GM19193 (cell line): ENCODE data around the gene HSD11B2.

Experiments
- POLR2A ChIP-seq: IDR thresholded peaks from 4 replicates; pipeline ENCODE4 v1.6.1; 2011; ENCODE audit not compliant: insufficient read depth, insufficient read length; ENCODE audit errors: extremely low read depth

The HSD11B2 gene

GRCh38 chr16:67430977-67431774 lies at the start of gene HSD11B2:
HSD11B2 (plus strand) TSS chr16:67431121; CDS start chr16:67431249, 128 bp downstream.
- no peak for TF ChIP-seq POLR2A

DNA sequence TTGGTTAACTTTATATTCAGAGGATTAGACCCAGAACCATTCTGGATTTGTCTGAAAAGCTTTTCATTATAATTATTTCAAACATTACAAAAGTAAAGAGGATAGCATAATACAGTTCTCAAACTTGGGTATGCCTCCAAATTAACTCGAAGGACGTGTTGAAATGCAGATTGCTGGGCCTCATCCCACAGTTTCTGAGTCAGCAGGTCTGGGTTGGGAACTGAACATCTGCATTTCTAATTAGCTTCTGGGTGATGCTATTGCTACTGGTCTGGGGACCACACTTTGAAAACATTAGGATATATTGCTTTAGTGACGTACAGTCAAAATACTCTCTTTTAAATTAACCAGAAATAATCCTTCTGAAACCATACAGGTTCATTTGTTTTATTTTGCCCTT lies 47.6 kb upstream of the HSD11B2 start:
- no peak for TF ChIP-seq POLR2A

DNA sequence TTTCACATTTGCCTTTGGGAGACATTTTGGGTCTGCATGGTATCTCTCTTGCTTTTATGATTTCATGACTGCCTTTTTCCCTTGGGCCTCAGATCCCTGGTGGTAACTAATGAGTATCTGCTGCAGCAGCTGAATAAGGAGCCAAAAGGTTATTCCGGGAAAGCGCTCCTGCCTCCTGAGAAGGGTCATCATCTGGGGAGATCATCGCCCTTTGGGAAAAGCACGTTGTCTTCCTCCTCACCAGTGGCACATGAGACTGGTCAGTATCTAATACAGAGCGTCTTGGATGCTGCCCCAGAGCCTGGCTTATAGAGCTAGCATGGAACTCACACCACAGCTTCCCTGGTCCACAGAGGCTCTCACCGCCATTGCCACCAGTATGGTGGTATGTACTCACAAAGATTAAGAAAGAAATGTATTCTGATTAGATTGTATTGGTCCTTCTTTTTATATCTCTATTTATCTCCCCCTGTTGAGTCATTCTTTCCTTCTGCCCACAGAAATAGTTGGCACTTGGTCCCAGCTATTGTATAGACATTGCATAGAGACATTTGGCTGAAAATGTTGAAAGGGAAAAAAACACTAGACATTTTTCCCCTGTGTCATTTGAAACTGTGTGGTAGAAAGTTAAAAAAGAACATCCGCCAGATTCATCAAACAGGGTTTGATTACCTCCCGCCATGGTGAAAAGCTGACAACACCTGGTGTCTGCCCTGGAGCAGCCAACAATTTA lies 46.0 kb upstream of the HSD11B2 start:
- TF ChIP-seq POLR2A, result no peak

GRCh38 chr16:67386861-67387455 lies 44.0 kb upstream of the HSD11B2 start:
- no peak for TF ChIP-seq POLR2A

- no peak for TF ChIP-seq POLR2A
Observed at GRCh38 chr16:67387479-67388079, 43.3 kb upstream of the HSD11B2 start.

GRCh38 chr16:67388191-67388590 lies 42.7 kb upstream of the HSD11B2 start:
- no peak for TF ChIP-seq POLR2A

- no peak for TF ChIP-seq POLR2A
Observed at GRCh38 chr16:67388591-67388990, 42.3 kb upstream of the HSD11B2 start.

DNA sequence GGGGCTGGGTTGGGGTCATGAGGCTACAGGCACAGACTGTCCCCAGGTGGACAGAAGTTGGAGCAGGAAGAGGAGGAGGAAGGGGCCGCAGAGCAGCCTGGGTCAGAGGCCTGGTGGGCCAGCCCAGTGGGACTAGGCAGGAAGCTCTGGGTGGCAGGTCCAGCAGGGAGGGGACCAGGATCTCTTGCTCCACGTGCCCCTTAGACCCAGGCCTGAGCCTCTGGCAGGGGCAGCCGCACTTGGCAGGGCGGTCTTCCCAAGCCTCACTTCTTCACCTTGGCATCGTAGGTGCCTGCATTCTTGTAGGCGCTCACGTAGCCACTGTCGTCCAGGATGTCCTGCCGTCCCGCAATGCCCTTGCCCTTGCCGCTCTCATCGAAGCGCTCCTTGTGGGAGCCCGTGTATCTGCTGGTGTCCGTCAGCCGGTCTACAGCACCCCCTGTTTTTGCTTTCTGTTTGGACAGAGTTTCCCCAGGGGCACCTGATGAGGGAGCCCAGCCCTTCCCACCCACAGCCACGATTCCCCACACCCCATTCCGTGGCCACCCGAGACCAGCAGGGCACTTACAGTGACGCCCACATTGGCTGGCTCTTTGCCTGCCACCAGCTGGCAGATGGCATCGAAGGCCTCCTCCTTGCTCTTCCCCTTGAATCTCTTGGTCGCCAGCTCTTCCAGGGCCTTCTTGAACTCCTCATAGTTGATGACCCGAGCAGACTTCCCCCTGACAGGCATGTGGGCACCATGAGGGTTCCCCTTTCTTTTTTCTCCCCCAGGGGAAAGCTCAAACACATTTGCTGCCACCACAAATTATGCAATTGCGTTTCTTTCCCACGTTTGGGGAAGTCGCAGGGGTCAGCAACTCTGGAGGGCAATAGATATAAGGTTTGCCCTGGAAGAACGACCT lies 40.8 kb upstream of the HSD11B2 start:
- TF ChIP-seq POLR2A, result no peak

DNA sequence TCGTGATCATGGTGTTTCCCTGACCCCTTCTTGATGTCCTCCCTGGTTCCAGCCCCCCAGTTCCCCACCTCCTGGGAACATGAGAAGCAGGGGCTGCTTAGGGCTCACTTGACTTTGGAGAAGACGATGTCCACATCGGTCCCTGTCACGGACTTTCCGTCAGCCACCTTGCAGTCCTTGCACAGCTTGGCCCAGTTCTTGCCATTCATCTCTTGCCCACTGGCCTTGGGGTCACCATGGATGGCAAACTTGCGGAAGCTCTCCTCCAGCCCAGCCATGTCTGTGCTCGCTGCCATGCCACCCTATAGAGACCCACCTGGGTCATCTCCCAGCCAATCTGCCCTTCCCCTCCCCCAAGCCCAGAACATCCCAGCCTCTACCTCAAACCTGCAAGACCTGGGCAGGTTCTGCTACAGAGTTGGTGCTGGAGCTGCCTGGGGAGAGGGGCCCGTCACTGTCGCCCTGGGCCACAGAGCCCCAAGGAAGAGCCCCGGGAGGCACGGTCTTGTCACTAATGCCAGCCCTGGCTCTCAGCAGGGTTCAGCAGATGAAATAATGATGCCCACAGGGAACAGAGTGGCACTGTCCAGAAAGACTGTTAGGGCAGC lies 40.0 kb upstream of the HSD11B2 start:
- no peak for TF ChIP-seq POLR2A

DNA sequence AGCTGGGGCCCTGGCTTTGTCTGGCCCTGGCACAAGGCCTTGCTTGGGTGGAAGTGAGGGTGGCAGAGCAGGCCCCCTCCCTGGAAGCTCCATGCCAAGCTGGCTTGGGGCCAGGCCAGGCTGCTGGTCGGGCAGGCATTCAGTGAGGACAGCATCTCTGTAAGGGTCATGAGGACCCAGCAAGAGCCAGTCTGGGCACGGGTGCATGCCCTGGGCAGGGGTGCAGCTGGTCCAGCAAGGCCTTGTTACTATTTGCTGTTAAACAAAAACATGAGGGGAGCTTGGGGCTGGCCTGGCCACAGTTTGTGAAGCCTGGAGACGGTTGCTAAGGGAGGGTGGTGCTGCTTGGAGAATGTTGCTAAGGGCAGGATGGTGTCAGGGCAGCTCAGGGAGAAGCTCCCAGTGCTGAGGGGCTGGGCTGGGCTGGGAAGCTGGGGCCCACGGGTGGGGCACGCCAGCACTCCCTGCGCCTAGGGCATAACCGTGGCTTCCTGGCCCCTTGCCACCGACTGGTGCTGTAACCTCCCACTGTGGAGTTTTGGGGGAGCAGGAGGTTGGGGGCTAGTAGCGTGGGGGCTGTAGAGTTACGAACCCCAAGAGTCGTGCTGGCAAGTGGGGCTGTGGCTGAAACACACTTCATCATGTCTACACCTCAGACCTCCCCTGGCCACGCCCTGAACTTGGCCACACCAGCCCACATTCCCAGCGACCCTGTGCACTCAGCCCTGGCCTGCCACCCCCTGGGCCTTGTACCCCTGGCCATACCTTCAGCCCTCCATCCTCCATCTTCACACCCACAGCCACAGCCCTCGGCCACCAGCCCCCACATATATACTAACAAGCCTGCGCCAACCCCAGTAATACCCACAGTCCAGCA lies 39.3 kb upstream of the HSD11B2 start:
- no peak for TF ChIP-seq POLR2A

DNA sequence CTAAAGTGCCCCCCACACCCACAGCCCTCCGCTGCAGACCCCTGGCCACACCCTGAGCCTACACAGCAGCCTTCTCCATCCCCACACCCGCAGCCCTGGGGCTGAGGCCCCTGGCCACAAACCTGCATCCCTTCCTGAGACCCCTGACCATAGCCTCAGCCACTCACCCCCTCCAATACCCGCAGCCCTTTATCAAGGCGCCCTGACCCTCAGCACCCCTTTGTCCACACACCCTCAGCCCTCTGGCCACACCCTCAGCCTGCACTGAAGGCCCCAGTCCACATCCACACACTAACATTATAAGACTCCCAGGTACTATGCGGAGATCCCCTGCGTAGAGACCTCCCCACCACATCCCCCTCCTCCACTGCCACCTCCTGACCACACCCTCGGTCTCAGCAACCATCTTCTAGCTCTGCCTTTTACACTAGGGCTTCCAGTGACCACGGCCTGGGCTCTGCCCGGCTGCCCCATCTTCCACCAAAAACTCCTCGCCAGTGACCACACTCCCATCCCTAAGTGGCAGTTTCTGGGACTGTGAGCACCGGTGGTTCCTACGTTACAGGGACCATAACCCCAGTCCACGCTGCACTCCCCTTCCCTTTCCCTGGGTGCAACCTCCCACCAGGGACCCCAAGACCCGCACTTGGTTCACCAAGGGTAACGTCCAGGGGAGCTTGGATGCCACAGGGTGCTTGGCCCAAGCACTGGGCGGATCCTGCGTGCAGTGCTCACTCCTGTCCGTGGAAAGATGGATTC lies 38.4 kb upstream of the HSD11B2 start:
- TF ChIP-seq POLR2A, result no peak

DNA sequence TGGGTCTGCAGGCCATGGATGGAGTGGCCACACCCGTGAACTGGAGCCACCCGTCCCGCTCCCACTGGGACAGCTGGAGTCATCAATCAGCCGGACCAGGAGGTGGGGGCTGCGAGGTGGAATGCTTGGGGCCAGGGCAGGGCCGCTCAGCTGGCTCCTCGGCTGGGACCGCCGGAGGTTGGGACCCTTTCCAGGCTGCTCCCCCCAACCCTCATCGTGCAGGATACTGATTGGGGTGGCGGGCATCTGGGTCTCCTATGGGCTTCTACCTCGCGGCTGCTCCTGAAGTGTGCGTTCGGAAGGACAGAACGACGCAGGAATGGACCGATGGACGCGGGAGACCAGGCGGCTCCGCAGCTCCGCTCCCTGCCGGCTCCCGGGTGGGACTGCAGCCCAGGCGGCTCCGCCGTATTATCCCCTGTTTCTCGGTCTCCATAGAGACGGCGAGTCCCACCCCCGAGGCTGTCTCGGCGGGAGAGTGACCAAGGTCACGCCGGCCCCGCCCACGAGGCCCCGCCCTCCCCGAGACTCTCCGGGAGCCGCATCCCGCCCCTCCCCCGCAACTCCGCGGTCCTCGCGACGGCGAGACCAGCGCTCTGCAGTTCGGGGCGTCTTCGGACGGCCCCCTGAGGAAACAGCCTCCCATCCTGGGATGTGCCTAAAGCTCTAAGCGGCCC lies 37.7 kb upstream of the HSD11B2 start, which contains the start of gene TPPP3:
Gene TPPP3, minus strand, starts transcription at position 388 of the 677 bp plus-strand sequence. CDS start 2,387 bp downstream, outside the sequence.
- no peak for TF ChIP-seq POLR2A
